ENCODE results near the gene ZCCHC7. TPM values are rescaled to one million over a fixed set of nuclear protein-coding genes. Genes with fewer than 3 reads are reported as not detected.

ZCCHC7 gene
- total RNA-seq, 1 donor from 2014 or later, result 12.0 TPM

- no peak for TF ChIP-seq CTCF (IDR thresholded peaks at IDR 0.05; ENCODE audit: unreplicated experiment)
- H3K27me3 Mint-ChIP-seq (ENCODE audit: unreplicated experiment), result no peaks in the 10 kb centered on the region
- H3K27ac Mint-ChIP-seq (ENCODE audit: unreplicated experiment), result no peak overlapping the region
- no peaks in the 10 kb centered on the region for H3K36me3 Mint-ChIP-seq (ENCODE audit: low read depth, unreplicated experiment)
- H3K4me3 Mint-ChIP-seq (ENCODE audit: unreplicated experiment), result no peak overlapping the region
- peaks cover 4% of the 10 kb centered on the region for H3K4me1 Mint-ChIP-seq (ENCODE audit: unreplicated experiment)
- H3K9me3 Mint-ChIP-seq (ENCODE audit: unreplicated experiment), result no peaks in the 10 kb centered on the region
- no peak for DNase-seq (ENCODE audit: low spot score)
These were observed 164.3 kb downstream of the ZCCHC7 start for GRCh38 chr9:37284636-37285035.

GRCh38 chr9:37286530-37287175 lies 166.3 kb downstream of the ZCCHC7 start:
- no peaks in the 10 kb centered on the region for H3K27me3 Mint-ChIP-seq (ENCODE audit: unreplicated experiment)
- no peak overlapping the region for H3K27ac Mint-ChIP-seq (ENCODE audit: unreplicated experiment)
- no peak overlapping the region for H3K4me3 Mint-ChIP-seq (ENCODE audit: unreplicated experiment)
- no peaks in the 10 kb centered on the region for H3K9me3 Mint-ChIP-seq (ENCODE audit: unreplicated experiment)
- H3K4me1 Mint-ChIP-seq (ENCODE audit: unreplicated experiment), result peaks cover 4% of the 10 kb centered on the region
- TF ChIP-seq CTCF (IDR thresholded peaks at IDR 0.05; ENCODE audit: unreplicated experiment), result no peak
- DNase-seq (ENCODE audit: low spot score), result no peak
- H3K36me3 Mint-ChIP-seq (ENCODE audit: low read depth, unreplicated experiment), result no peaks in the 10 kb centered on the region

GRCh38 chr9:37287317-37287716 lies 166.9 kb downstream of the ZCCHC7 start:
- H3K9me3 Mint-ChIP-seq (ENCODE audit: unreplicated experiment), result no peaks in the 10 kb centered on the region
- H3K27me3 Mint-ChIP-seq (ENCODE audit: unreplicated experiment), result no peaks in the 10 kb centered on the region
- H3K4me1 Mint-ChIP-seq (ENCODE audit: unreplicated experiment), result peaks cover 4% of the 10 kb centered on the region
- no peak overlapping the region for H3K27ac Mint-ChIP-seq (ENCODE audit: unreplicated experiment)
- TF ChIP-seq CTCF (IDR thresholded peaks at IDR 0.05; ENCODE audit: unreplicated experiment), result no peak
- no peak overlapping the region for H3K4me3 Mint-ChIP-seq (ENCODE audit: unreplicated experiment)
- no peak for DNase-seq (ENCODE audit: low spot score)
- no peaks in the 10 kb centered on the region for H3K36me3 Mint-ChIP-seq (ENCODE audit: low read depth, unreplicated experiment)

- Mint-ChIP-seq H3K27ac (ENCODE audit: unreplicated experiment) (no peak overlapping the region), H3K4me1 (ENCODE audit: unreplicated experiment) (peaks cover 15% of the 10 kb centered on the region), H3K27me3 (ENCODE audit: unreplicated experiment) (no peaks in the 10 kb centered on the region), H3K4me3 (ENCODE audit: unreplicated experiment) (no peak overlapping the region), H3K36me3 (ENCODE audit: low read depth, unreplicated experiment) (no peaks in the 10 kb centered on the region), H3K9me3 (ENCODE audit: unreplicated experiment) (no peaks in the 10 kb centered on the region)
- DNase-seq (ENCODE audit: low spot score), result no peak
- no peak for TF ChIP-seq CTCF (IDR thresholded peaks at IDR 0.05; ENCODE audit: unreplicated experiment)
These were observed 169.3 kb downstream of the ZCCHC7 start for GRCh38 chr9:37289631-37290030.

- Mint-ChIP-seq H3K27me3 (ENCODE audit: unreplicated experiment) (no peaks in the 10 kb centered on the region), H3K27ac (ENCODE audit: unreplicated experiment) (no peak overlapping the region), H3K4me3 (ENCODE audit: unreplicated experiment) (no peak overlapping the region), H3K9me3 (ENCODE audit: unreplicated experiment) (no peaks in the 10 kb centered on the region), H3K4me1 (ENCODE audit: unreplicated experiment) (peaks cover 18% of the 10 kb centered on the region), H3K36me3 (ENCODE audit: low read depth, unreplicated experiment) (no peaks in the 10 kb centered on the region)
- TF ChIP-seq CTCF (IDR thresholded peaks at IDR 0.05; ENCODE audit: unreplicated experiment), result no peak
- no peak for DNase-seq (ENCODE audit: low spot score)
These were observed 170.1 kb downstream of the ZCCHC7 start for GRCh38 chr9:37290366-37290939.
